NAMALWA (cell line): ENCODE measurements around the gene NUDCD2.
"Not testable (repeated sequence)": the region's sequence is repeated elsewhere in the genome, so short reads cannot be mapped to it uniquely, and the experiment has no call there.

Source experiments
- DNase-seq: peaks from one replicate; pipeline ENCODE4 v3.0.0-alpha.2; 2015; ENCODE audit warnings: low spot score

NUDCD2 gene

DNA sequence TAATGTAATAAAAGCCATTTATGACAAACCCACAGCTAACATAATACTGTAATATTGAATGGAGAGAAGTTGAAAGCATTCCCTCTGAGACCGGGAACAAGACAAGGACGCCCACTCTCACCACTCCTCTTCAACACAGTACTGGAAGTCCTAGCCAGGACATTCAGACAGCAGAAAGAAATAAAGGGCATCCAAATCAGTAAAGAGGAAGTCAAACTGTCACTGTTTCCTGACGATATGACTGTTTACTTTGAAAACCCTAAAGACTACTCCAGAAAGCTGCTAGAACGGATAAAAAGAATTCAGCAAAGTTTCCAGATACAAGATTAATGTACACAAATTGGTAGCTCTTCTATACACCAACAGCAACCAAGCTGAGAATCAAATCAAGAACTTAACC is 33.8 kb downstream of the NUDCD2 start:
- not testable (repeated sequence) for DNase-seq

DNA sequence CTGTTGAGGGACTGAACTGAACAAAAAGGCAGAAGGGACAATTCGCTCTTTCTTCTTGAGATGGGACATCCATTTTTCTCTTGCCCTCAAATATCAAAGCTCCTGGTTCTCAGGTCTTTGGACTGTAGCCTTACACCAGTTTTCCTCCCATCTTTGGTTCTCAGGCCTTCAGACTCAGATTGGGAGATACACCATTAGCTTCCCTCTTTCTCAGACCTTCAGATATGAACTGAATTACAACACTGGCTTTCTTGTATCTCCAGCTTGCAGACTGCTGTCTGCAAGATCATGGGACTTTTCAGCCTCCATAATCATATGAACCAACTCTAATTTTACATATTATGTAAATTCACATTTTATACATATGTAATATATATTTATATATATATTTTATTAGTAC is 35.1 kb downstream of the NUDCD2 start:
- no peak for DNase-seq

- not testable (repeated sequence) for DNase-seq
These were observed 44.2 kb downstream of the NUDCD2 start for GRCh38 chr5:163415673-163416072.

GRCh38 chr5:163410505-163410904 is 49.4 kb downstream of the NUDCD2 start:
- DNase-seq: no peak

DNA sequence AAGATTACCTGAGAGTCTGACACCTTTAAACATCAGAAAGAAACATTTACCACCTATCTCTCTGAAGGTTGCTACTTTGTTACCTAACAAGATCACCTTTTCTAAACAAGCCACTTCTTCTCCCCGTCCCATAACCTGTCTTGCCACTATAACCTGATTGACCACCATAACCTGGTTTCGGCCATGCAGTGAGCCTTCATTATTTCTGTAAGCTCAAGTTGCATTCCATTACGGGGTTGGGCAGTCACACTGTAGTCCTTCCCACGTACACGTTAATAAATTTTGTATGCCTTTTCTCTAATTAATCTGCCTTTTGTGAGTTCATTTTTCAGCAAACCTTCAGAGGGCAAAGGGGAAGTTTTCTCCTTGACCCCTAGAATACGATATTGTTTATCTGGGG is 50.5 kb downstream of the NUDCD2 start:
- no peak for DNase-seq

GRCh38 chr5:163408311-163408923 is 51.5 kb downstream of the NUDCD2 start:
- DNase-seq: peak; percentile 83

- DNase-seq: no peak
These were observed 52.8 kb downstream of the NUDCD2 start for GRCh38 chr5:163407034-163407655.

DNA sequence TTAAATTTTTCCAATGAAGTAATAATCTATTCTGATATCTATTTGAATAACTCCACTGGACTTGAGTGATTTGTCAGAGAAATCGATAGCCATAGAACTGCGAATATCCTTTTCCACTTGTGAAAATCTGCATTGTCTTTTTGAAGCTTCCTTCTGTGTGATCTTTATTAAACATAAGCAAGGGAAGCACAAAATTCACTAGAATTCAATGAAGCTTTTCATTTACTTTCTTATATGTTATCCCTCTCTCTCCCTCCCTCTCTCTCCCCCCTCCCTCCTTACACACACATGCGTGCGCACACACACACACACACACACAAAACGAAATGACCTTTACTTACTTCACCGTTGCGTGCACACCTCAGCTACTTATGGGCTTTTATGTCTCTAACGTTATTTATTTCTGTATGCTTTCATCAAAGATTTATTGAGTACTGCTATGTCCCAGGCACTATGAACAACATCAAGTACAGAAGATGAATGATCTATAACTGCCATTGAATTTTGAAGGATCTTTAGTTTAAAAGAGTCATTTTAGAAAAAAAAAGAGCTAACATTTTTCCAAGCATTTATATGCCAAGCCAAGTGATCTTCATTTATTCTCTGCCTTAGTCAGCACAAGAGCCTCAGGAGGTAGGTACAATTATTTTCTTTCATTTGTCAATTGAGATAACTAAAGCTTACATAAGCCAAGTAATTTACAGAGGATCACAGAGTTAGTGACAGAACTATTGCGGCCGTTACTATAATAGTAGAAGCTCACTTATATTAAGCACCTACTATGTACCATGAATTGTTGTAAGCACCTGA is 55.3 kb downstream of the NUDCD2 start:
- no peak for DNase-seq

DNA sequence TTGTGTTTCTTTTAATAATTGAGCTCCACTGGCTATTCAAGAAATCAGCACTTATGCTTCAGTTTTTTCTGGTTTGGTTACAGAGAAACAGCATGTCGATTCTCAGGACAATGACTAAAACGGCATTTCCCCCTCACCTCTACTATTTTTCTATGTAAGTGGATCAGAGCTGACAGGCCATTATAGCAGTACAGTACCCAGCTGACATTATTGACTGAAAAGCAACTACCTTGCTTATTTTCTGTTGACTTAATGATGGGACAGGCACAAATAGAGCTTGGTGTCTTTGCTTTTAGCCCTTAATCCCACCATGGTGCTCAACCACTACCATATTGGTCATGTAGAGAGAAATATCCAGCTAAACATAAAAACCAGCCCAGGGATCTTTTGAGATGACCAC is 57.9 kb downstream of the NUDCD2 start:
- no peak for DNase-seq

- DNase-seq: no peak
These were observed 58.6 kb downstream of the NUDCD2 start for GRCh38 chr5:163401271-163401670.

DNA sequence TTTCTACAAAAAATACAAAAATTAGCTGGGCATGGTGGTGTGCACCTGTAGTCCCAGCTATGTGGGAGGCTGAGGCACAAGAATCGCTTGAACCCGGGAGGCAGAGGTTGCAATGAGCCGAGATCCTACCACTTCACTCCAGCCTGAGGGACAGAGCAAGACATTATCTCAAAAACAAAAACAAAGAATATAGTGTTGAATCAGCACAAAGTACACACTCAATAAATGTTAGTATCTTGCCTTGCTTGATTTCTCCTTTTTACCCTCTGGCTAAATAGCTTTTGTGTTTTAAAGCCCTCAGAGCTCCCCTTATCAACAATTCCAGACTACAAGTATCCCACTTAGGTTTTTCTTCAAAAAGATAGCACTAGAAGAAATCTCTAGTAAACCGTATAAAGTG is 60.0 kb downstream of the NUDCD2 start:
- DNase-seq: no peak

DNA sequence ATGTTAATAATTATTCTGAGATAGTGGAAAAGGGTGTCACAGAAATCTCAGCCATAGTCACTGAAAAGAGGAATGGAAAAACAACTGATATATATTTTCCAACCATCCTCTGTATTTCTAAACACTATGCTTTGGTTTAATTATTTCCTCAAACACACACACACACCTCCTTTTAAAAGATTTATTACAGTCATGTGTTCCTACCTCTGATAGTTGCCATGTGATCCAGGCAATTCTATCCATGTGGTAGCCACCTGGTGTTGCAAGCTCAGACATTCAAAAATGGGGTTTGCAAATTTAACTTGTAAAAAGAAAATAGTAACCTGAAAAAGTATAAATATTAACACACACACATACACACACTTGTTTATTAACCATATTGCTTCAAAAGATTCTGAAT is 62.5 kb downstream of the NUDCD2 start:
- no peak for DNase-seq

DNA sequence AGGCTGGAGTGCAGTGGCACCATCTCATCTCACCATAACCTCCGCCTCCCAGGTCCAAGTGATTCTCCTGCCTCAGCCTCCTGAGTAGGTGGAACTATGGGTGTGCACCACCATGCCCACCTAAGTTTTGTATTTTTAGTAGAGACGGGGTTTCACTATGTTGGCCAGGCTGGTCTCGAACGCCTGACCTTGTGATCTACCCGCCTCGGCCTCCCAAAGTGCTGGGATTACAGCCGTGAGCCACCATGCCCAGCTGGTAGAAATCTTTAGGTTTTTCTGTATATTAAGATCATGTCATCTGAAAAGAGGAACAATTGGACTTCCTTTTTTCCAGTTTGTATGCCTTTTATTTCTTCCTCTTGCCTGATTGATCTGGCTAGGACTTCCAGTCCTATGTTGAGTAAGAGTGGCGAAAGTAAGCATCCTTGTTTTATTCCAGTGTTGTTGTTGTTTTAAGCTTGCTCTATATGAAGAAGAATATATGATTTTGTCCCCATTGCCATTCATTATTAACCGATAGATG is 63.0 kb downstream of the NUDCD2 start:
- DNase-seq: not testable (repeated sequence)
